GM23338 (cell line): Measurements from ENCODE around the gene MEGF9.

Source experiments
- CTCF ChIP-seq, 2 experiments: fragments of 200-600 bp in 1 of 2; sonication (generic) in 1 of 2; conservative IDR thresholded peaks; 2 replicates each; pipeline versions ENCODE4 v1.5.1 to v1.6.1; 2016 to 2017; ENCODE audit warnings: antibody characterized with exemption in 2 of 2, low read depth in 2 of 2, mild to moderate bottlenecking in 2 of 2, moderate library complexity in 1 of 2
- EZH2 ChIP-seq: fragments of 200-600 bp; sonication (generic); IDR thresholded peaks from one replicate; pipeline ENCODE4 v1.8.0; 2017; ENCODE audit warnings: antibody characterized with exemption, mild to moderate bottlenecking, low read depth; ENCODE audit not compliant: unreplicated experiment
- POLR2AphosphoS5 ChIP-seq: IDR thresholded peaks from 2 replicates; pipeline ENCODE4 v1.6.1; 2016; ENCODE audit warnings: antibody characterized with exemption, low read depth
- ZNF331 ChIP-seq: fragments of 250-450 bp; sonication (Bioruptor Pico); IDR thresholded peaks from 2 replicates; pipeline ENCODE4 v1.5.0; 2020; ENCODE audit warnings: low read depth, mild to moderate bottlenecking, moderate library complexity

- TF ChIP-seq CTCF (conservative IDR thresholded peaks at IDR 0.05; ENCODE audit: low read depth in 2 of 2), result no peak
- no peak for TF ChIP-seq ZNF331 (CRISPR knock-in tag)
- TF ChIP-seq POLR2AphosphoS5, result no peak
- no peak for TF ChIP-seq EZH2
Measured at GRCh38 chr9:120707170-120707569, 7.1 kb downstream of the MEGF9 start.
